ENCODE data around the gene LRIG1.
A peak's percentile ranks its signal among the peaks of the same experiment; 100 is the strongest.

LRIG1 gene

DNA sequence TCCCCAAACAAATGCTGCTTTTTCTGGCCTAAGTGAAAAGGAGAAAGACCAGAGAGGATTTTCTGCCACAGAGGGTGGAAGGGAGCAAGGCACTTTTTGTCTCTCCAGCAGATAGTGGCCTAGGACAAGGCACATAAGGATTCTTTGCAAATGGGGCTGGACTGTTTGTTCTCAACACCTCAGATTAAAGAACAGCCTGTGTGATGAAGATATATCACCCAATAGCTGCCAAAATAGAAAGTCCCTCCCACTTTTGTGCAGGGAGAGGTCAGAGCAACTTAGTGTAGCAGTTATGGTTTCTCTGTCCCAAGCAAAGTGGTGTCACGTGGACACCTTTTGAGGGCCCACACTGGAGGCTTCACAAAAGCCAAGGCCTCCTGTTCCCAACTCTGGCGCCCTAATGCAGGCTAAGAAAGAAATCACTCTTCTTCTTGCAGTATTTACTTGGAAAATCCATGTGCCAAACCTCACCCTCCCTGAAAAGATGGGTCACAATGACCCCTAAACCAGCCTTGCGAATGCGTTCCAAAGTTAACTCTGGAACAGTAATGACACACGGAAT, 84.9 kb downstream of the LRIG1 start:
- DNase-seq = no peak

DNA sequence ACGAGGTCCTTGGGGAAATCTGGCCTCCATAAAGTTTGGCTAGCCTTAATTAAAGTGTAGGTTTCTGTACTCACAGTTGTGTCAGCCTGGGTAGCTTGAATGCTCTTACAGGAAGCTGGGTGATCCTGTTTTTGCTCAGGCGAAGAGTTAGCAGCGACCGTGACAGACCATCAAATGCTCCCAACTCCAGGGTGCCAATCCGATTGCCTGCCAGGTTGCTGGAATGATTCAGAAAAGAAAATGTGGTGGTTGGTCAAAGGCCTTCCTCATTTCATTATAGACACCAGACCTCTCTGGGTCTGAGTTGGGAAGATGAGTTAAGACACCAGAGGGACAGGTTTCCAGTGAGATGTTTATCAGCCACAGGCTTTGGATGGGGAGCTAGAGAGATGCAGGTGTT, 86.0 kb downstream of the LRIG1 start:
- no peak for DNase-seq

DNA sequence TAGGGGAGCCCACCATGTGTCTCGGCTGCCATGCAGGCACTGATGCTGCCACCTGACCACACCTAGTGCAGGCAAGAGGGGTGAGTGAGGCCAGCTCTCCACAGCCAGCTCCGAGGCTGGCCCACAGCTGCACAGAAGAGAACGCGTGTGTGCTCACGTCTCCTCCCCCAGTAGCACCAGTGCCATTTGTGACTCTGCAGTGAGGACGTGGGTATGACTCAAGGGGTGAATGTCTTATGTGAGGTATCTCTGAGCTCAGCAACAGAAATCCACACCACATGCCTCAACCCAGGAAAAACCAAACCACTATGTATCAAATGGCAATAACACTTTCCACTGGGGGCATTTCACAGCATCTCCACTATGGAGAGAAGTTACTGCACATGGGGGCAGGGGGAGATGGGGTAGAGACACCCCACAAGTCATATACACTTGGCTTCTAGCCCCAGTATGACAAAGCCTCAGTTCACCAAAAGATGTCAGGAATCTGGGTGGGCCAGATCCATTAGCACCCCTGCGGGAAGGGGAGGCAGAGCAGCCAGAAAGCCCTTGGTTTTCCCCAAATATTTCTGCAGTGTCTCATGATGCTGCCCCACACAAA, 87.6 kb downstream of the LRIG1 start:
- DNase-seq = peak; percentile 11

DNA sequence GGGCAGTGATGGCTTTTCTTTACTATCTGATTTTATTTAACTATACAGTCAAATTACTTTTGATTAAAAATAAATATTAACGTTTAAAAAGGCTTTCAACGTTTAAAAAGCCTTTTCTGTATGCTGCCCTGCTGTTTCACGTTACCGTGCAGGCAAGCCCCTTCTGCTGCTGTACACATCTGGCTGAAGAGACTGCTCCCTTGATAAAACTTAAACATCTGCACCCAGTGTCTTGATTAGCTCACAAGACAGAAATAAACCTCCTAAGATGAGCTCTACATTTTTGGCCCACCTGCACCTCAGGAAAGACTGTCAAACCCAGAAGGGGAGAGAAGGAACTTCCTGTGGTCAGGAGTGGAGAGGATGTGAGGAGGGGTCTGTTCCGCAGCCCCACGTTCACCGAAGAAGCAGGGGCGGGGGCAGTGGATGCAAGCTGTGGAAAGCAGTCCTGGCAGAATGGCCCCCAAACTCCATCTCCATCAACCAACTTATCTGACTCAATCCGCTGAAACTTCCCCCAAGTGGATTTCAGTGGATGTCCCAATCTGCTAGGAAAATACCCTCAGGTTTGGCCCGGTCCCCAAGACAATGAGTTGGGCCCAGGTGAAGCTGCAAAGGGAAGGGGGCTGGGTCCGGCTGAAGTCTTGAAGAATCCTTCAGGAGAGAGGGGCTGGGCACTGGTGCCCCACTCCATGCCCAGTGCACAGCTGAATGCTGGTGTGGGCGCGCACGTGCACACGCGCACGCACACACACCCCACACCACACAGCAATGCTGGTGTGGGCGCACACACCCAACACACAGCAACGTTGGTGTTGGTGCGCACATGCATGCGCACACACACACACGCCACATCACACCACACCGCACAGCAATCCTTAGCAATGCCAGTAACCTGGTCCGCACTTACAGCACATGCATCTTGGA, 88.6 kb downstream of the LRIG1 start:
- DNase-seq = no peak

DNA sequence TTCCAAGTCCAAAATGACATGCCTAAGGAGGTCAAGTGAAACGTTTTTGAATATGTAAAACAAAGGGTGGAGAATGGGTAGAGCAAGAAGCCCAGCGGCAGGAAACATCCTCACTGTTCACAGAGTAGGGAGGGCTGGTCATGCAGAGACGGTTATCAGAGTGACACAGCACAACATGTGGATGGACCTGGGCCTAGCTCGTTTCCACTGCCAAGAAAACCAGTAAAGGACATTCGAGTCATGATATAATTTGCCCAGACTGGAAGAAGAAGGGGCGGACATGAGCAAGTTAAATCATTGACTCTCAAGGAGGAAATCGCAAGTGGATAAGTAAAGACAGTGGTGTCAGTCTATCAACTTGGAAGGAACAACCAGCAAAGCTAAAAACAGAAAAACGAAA, 89.3 kb downstream of the LRIG1 start:
- DNase-seq = no peak

DNA sequence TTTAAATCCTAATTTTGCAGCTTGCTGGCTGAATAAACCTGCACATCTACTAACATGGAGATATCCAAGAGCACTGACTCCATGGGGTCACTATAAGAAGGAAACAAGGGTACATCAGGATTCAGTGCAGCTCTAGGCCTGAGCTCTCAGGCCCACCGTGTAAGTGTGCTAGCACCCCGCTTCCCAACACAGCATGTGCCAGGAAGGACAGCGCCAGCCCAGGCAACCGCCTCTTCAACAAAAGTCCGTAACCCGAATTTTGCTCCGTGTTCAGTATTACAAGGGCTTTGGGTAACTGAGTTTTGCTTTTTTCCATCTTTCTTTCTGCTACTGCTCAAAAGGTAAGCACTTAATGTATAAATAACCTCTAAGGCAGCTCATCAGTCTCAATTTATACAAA, 89.8 kb downstream of the LRIG1 start:
- no peak for DNase-seq

DNA sequence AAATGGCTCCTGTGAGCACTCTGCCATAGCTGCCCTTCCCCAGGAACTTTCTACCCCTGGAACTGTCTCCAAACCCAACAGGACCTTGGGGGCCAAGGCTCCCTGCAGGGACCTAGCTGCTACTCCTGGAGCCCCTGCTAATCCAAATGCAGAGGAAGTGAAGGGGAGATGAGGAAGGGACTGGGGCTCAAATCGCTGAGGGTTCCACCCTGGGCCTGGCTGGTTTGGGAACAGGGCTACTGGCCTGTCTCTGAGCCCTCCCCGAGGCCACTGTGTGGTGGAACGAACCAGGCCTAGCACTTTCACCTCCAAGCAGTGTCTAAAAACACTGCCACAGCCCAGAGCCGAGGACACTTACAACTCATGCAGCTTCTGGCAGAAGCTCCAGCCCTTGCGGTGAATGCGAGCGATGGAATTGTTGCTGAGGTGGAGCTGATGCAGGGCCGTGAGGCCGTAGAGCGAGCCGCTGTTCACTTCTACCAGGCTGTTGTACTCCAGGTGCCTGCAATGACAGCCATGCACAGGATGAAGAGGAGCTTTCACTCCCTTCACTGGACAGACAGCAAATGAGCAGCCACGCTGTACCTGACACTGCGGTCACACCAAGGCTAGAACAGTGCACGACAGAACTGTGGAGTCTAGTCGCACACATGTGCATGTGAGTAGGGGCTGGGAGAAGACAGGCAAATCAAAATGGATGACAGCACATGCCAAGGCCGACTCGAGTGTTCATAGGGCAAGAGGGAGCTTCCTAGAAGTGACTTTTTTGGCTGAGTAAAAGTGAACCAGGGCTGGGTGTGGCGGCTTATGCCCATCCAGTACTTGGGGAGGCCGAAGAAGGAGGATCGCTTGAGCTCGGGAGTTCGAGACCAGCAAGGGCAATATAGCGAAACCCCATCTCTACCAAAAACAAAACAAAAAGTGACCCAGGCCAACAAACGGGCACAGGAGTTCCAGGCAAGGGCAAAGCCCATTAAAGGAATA, 90.8 kb downstream of the LRIG1 start:
- DNase-seq = no peak

DNA sequence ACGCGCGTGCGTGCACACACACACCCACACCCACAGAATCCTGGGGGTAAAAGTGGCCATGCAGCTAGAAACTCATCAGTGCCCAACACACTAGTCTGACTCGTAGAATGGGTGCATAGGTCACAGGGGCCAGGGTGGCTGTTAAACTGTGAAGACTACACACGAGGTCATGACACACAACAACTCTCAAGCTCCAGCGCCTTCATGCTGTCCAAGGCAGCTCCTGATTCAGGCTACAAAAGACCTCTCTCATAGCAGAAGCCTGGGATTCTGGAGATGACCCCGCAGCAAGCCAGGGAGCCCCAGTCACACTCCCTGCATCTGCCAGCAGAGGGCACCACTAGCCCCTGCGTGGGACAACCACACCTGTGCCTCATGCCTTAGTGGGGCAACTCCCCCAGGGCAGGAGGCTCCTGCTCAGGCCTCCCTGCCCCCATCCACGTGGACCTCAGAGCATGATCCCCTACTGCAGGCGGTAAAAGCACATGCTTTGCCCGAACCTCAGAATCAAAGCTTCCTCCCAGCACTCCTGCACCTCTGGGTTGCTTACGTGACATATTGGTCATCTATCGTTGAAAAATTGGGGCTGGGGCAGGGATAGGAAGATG, 93.1 kb downstream of the LRIG1 start:
- peak; percentile 41 for DNase-seq

DNA sequence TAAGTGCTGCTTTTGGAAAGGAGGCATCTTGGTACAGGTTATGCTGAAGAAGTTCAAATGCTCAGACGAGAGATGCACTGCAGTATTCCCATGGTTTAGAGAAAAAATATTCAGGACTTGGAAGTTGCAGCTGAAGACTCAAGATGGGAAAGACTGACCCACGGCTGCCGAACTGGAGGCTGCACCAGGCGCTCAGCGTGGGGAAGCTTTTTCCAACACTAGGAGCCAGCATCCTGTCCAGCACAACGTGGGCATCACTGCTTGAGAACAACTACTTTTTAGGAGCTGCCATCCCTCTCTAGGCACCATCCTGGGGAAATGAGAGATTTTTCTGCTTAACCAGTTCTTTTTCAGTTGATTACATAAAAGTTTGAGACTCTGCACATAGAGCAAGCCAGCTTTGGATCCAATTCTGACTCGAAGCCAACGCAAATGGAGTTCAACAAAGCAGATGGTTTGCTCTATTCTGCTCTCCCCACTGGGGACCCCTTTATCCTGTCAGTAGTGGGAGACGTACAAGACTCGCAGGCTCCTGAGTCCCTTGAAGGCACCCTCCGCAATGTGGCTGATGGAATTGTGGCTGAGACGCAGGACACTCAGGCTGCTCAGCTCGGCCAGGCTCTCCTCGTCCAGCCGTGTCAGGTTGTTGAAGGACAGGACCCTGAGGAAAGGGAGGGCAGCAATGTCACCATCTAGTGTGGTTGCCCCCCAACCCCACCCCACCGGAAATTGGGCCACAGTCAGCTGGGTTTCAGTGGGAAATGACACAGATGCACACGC, 93.8 kb downstream of the LRIG1 start:
- no peak for DNase-seq

DNA sequence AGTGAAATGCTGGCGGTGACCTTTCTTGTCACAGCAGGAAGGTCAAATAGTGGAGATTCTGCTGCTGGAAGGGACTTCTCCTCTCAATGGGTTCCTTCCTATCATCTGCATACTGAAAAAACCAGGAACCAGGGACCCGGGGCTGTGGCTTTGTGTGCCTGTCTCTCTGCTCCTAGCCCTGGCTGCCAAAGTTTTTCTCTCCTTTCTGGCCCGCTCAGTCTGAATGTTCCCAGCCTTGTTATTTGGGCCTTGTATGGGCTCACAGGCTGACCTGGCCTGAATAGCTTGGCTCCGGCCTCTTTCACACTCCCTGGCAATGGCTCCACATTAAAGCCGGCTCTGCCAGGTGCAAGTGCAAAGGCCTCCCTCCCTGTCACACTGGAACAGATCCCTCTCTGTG, 94.7 kb downstream of the LRIG1 start:
- no peak for DNase-seq

DNA sequence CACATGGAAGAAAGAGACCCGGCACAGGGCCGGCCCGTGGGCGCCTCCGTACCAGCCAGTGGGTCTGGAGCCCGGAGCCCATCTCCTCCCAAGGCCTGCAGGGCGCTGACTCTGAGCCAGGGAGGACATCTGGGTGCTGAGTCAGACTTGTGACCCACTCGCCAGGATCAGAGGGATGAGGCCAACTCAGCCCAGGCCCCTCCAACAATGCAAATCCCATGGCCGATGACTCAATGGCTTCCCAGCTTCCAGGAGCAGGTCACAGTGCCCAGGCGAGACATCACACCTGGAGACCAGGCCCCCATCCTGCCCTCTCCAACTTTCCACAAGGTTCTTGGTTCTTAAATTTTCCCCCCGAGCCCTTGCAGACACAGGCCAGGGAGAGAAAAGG, 95.1 kb downstream of the LRIG1 start:
- no peak for DNase-seq

DNA sequence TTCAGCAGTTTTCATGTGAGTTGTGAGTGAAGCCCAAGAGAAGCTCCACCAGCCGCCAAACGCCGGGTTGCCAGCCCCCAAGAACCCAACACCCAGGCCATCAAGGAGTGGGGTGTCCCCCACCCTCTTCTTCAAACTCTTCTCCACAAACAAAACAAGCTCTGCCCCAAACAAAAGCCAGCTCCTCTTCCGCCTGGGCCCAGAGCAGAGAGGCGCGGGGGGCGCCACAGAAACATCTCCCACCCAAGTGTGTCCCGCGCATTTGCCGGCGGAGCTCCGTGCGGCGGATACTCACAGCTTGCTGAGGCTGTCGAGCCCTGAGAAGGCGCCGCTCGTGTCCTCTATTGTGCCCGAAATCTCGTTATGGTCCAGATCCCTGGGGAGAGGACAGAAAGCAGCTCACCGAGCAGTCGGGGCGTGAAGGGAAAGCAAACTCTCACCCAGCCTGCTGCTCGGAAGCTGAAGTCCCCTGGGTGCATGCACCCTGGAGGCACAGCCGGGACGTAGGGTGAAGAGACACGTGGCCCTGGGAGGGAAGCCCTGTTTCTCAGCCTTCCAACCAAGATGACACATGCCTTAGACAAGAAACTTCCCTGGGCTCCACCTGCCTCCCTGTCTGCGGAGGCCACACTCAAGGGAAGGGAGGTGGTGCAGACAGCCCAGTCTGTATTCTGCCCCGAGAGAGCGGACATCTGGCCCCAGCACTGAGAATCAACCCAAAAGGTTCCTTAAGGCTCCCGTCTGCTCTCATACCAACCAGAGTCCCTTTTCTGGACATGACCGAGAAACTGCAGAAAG, 95.7 kb downstream of the LRIG1 start:
- DNase-seq = no peak

DNA sequence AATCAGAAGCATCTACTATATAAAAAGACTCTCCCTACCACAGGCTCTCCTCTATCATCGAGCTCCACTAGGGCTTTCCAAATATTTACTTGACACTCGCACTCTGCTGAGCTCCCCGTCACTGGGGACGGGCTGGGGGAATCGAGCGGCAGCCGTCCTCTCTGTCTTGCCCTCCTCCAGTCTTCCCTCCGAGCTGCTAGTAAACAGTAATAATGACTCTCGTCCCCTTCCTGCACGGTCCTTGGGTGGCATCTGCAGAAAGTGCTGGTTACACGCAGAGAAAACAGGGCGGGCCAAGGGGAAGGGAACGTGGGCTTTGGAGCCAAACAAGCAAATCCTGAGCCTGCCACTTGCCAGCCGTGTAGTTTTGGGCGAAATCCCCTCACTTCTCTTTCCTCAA, 96.6 kb downstream of the LRIG1 start:
- no peak for DNase-seq

DNA sequence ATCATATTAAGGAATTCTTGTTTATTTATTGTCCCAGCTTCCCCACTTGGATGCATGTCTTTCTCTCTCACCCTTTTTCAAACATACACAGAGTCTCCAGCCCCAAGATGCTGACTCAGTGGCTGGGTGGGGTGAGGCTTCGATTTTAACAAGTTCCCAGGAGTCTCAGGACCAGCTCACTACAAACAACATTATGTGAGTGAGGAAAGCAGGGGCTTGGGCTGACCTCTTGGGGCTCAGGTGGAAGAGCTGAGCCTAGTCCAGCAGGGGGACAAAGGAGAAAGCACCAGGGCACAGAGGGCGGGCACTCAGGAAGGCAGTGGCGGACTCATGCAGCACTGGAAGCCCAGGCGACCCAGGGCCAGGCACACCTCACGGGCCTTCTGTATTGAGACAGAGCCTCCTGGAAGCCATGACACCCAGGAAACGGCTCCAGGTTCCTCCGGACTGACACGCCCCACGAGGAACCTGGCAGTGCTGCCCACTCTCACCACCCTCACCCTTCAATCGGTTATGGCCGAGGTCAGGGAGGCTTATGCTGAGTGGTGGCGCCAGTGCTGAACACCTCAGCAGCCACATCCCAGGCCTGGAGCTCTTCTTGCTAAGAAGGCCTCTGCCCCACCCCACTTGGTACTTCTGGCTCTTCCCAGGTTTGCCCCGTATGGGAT, 97.4 kb downstream of the LRIG1 start:
- no peak for DNase-seq

DNA sequence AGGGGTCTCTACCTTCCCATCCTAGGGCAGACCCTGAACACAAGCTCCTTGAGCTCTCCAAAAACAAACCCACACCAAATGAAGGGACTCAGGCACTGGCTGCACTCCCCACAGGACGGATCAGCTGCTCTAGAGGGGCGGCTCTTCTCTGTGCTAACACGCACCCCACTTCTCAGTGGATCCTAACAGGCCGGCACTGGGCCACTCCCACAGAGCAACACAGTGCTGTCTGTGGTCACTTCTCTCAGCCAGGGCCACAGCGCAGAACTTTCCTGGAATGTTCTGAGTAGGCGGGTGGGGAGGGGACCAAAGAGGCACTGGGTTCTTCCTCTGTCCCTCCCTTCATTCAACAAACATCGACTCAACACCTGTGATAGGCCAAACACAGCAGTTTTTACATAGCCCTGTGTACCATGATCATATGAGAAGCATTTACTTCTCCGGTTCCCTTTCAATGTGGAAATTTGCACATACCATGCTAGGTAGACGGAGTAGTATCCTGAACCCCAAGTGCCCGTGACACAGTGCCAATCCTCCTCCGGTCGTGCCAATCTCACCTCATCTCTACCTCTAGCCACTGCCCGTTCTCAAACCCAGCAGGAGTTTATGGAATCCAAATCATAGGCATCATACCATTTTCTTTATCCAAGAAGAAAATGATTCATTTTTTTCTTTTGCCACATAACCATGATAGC, 98.1 kb downstream of the LRIG1 start:
- DNase-seq = no peak

DNA sequence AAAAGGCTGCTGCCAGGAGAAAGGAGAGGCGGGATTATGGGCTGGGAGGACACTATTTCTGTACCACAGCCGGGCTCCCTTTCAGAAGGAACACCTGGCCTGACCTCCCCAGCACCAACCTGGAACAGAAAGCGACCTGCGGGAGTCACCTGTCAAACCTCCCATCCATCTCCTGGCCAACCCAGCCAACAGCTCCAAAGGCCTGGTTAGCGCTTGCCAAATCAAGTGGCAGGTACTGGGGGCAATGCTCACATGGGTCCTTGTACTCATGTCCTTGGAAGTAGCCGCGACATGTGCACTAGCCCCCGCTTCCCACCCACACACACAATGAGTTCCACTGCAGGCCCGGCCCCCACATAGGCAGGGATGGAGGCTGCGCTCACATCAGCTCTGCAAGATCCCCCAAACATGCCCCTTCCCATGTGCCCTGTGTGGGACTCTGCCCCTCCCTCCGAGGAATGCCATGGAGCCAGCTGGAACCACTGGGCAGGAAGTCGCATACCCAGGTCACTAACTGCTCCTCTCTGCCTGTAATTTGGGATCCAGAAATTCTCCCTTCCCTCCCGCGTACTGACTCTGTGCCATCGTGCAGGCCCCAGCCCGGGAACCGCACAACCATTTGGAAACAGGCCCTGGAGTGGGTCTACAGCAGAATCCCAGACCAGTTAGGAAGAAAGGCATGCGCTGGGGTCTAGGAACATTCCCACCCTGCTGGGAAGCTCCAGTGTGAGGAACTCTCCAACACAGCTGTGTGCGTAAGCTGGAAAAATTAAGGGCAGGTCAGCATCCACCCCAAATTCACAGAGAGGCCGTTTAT, 98.9 kb downstream of the LRIG1 start:
- no peak for DNase-seq

DNA sequence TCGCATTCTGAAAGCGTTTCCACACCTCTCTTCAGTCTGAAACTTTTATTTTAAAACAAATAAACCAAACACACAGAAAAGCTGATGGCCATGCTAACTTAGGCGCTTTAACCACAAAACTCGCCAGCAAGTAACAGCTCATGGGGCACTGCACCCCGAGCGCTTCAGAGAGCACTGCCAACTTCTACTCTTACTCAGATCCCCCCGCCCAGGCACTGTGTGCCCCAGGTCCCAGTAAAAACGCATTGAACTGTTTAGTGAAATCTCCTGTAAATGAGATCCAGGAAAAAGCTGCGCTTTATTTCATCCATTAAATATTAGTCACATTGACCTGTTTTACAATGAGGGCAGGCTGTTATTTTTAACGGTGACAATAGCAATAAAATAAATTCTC, 99.7 kb downstream of the LRIG1 start:
- DNase-seq = no peak

DNA sequence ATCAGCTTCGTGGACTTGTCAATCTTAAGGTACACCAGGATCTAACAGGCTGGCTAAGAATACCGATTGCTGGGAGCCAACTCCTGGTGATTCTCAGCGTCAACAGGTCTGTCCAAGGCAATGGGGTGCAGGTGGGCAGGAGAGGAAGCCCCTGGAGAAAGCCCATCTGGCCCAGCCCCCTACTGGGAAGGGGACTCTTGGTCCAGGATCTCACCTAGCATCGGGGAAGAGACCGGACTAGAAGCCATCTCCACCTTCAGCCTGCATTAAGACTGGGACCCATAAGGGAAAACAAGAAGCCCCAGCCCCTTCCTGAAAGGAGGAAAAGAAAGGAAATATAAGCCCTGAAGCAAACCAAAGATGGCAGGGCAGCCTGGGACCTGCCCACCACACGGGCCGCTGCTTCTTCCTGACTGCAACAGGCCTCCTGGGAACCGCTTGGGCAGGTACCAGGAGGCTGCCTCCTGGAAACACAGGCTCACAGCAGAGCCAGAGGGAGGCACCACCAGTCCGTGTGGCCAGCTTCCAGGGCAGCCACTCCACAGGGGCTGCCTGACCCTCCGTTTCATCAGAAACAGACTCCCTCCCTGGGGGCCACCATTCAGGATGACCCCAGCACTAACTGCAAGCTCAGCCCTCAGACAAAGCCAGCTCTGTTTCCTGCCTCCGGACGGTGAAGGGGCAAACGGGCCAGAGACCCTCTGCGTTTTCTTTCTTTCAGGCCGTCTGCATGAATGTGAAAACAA, 100.2 kb downstream of the LRIG1 start:
- DNase-seq = no peak

Data from NK-92 treated with Interleukin-12 subunit alpha and Interleukin-12 subunit beta, amount 100 ng/mL, for 24 hours (cell line).